HG03175 (cell line): ENCODE data around the gene HHIPL1.

ENCODE experiments used
- ATAC-seq: cut with Tn5 transposase; IDR thresholded peaks from one replicate; pipeline ENCODE4 v1.9.1; 2021; ENCODE audit warnings: mild to moderate bottlenecking, moderate library complexity; ENCODE audit not compliant: unreplicated experiment

Gene HHIPL1

DNA sequence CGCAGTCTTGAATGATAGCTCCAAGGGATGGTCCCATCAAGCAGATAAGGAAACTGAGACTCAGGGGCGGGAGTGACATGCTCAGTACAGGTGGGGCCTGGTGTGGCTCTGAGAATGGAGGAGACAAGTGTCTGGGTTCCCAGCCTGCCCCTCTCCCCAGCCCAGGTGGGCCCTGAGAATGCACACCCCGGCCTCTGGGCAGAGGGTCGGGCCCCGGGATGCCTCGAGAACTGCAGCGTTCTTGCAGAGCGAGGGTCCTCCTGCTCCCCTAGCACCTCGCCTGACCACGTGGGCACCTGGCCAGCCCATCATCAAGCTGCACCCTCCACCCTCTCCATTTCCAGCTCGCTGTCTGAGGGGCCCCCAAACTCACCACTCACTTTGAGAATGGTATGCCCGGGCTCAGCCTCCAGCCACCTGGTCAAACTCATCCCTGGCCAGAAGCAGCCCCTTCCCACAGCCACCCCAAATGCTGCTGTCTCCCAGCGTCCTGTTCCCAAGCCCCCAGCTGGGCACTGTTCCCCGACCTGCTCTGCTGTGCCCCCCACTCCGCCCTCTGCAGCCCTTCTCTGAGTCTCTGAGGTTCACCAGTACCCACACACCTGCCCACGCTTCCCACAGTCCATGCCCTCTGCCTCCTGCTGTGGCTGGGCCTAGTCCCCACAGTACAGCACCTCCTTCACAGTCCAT is 83.4 kb downstream of the HHIPL1 start:
- ATAC-seq = no peak

DNA sequence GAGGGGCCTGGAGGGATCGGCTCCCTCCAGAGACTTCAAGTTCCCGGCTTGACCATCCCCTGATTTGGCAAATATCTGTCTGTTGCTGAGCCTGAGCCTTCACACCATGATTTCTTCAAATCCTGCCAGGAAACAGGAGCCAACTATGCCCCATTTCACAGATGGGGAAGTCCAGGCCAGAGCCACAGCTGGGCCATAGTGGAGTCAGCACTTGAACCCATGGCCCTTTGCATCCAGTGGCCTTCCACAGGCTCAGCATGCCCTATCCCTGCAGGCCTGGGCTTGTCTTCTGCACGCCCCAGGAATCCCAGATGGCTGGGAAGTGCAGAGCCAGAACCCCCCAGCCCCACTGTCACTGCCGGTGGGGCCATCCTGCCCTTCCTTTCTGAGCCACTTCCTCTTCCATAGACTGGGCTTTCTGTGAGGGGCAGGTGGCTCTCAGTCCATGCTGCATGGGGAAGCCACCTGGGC is 84.1 kb downstream of the HHIPL1 start:
- ATAC-seq = no peak
